GM23338 (cell line): ENCODE measurements around the gene PTPN18. TPM values are rescaled to one million over a fixed set of nuclear protein-coding genes. Genes with fewer than 3 reads are reported as not detected.
A peak's percentile ranks its signal among the peaks of the same experiment; 100 is the strongest.

ENCODE experiments used
- ATAC-seq: fragments of 200-7000 bp; cut with Tn5 transposase; 3 replicates; pipeline ENCODE4 v1.9.1; 2020
- DNase-seq: peaks from one replicate; pipeline ENCODE4 v3.0.0-alpha.2; 2015; ENCODE audit warnings: low spot score
- H2AFZ ChIP-seq: fragments of 200-600 bp; sonication (generic); 2 replicates; pipeline ENCODE4 v1.8.0; 2016; ENCODE audit warnings: antibody characterized with exemption, mild to moderate bottlenecking, moderate library complexity
- H3F3A ChIP-seq: fragments of 200-600 bp; sonication (generic); replicated peaks from 2 replicates; pipeline ENCODE4 v1.8.0; 2017; ENCODE audit warnings: antibody characterized with exemption, mixed run types, low read depth
- H3K27ac ChIP-seq: fragments of 200-600 bp; sonication (generic); 2 replicates; pipeline ENCODE4 v1.6.1; 2016; ENCODE audit warnings: low read depth
- H3K27me3 ChIP-seq: fragments of 200-600 bp; sonication (generic); 2 replicates; pipeline ENCODE4 v1.8.0; 2016; ENCODE audit warnings: mild to moderate bottlenecking, mixed run types, moderate library complexity; ENCODE audit not compliant: insufficient read depth
- H3K36me3 ChIP-seq: fragments of 200-600 bp; sonication (generic); 2 replicates; pipeline ENCODE4 v1.8.0; 2016; ENCODE audit warnings: mild to moderate bottlenecking; ENCODE audit not compliant: insufficient read depth
- H3K4me1 ChIP-seq: fragments of 200-600 bp; sonication (generic); 2 replicates; pipeline ENCODE4 v1.8.0; 2016; ENCODE audit warnings: mild to moderate bottlenecking, moderate library complexity; ENCODE audit not compliant: insufficient read depth
- H3K4me2 ChIP-seq: fragments of 200-600 bp; sonication (generic); 2 replicates; pipeline ENCODE4 v1.7.1; 2017; ENCODE audit warnings: mixed run types
- H3K4me3 ChIP-seq: fragments of 200-600 bp; sonication (generic); 2 replicates; pipeline ENCODE4 v1.6.1; 2016; ENCODE audit warnings: mixed run types
- H3K79me2 ChIP-seq: fragments of 200-600 bp; sonication (generic); replicated peaks from 2 replicates; pipeline ENCODE4 v1.8.0; 2017; ENCODE audit warnings: mild to moderate bottlenecking; ENCODE audit not compliant: insufficient read depth
- H3K9me2 ChIP-seq: fragments of 200-600 bp; sonication (generic); 2 replicates; pipeline ENCODE4 v1.8.0; 2017; ENCODE audit not compliant: insufficient read depth
- H4K20me1 ChIP-seq: fragments of 200-600 bp; sonication (generic); replicated peaks from 2 replicates; pipeline ENCODE4 v1.8.0; 2017; ENCODE audit warnings: mild to moderate bottlenecking; ENCODE audit not compliant: insufficient read depth
- H3K27ac Mint-ChIP-seq: 2 replicates; pipeline ENCODE4 v1.8.0; 2020; ENCODE audit warnings: inconsistent platforms, mild to moderate bottlenecking, moderate library complexity, mixed read lengths
- H3K27me3 Mint-ChIP-seq: 3 replicates; pipeline ENCODE4 v1.8.0; 2022; ENCODE audit warnings: low read depth, mild to moderate bottlenecking, moderate library complexity, mixed read lengths, inconsistent platforms; ENCODE audit not compliant: insufficient read depth, poor library complexity
- H3K36me3 Mint-ChIP-seq: 3 replicates; pipeline ENCODE4 v1.8.0; 2021; ENCODE audit warnings: low read depth, mild to moderate bottlenecking, inconsistent platforms, moderate library complexity, mixed read lengths
- H3K4me1 Mint-ChIP-seq: 3 replicates; pipeline ENCODE4 v1.8.0; 2020; ENCODE audit warnings: mild to moderate bottlenecking, inconsistent platforms, mixed read lengths
- H3K4me3 Mint-ChIP-seq: 3 replicates; pipeline ENCODE4 v1.8.0; 2021; ENCODE audit warnings: moderate library complexity, mild to moderate bottlenecking, inconsistent platforms, mixed read lengths
- H3K9me3 Mint-ChIP-seq: 3 replicates; pipeline ENCODE4 v1.8.0; 2020; ENCODE audit warnings: moderate library complexity, mild to moderate bottlenecking, inconsistent platforms, mixed read lengths
- CTCF ChIP-seq, 2 experiments: fragments of 200-600 bp in 1 of 2; sonication (generic) in 1 of 2; conservative IDR thresholded peaks; 2 replicates each; pipeline versions ENCODE4 v1.5.1 to v1.6.1; 2016 to 2017; ENCODE audit warnings: antibody characterized with exemption in 2 of 2, low read depth in 2 of 2, mild to moderate bottlenecking in 2 of 2, moderate library complexity in 1 of 2
- EZH2 ChIP-seq: fragments of 200-600 bp; sonication (generic); IDR thresholded peaks from one replicate; pipeline ENCODE4 v1.8.0; 2017; ENCODE audit warnings: antibody characterized with exemption, mild to moderate bottlenecking, low read depth; ENCODE audit not compliant: unreplicated experiment
- EZH2phosphoT487 ChIP-seq: fragments of 200-600 bp; sonication (generic); IDR thresholded peaks from one replicate; pipeline ENCODE4 v1.8.1; 2018; ENCODE audit warnings: antibody characterized with exemption; ENCODE audit not compliant: unreplicated experiment
- JUNB ChIP-seq: IDR thresholded peaks from one replicate; pipeline ENCODE4 v1.6.1; 2016; ENCODE audit warnings: antibody characterized with exemption; ENCODE audit not compliant: unreplicated experiment
- POLR2AphosphoS5 ChIP-seq: IDR thresholded peaks from 2 replicates; pipeline ENCODE4 v1.6.1; 2016; ENCODE audit warnings: antibody characterized with exemption, low read depth
- REST ChIP-seq: IDR thresholded peaks from one replicate; pipeline ENCODE4 v1.6.1; 2018; ENCODE audit warnings: antibody characterized with exemption; ENCODE audit not compliant: unreplicated experiment
- STAT1 ChIP-seq: IDR thresholded peaks from one replicate; pipeline ENCODE4 v1.6.1; 2016; ENCODE audit warnings: antibody characterized with exemption; ENCODE audit not compliant: unreplicated experiment
- ZNF462 ChIP-seq: fragments of 250-450 bp; sonication (Bioruptor Pico); IDR thresholded peaks from 2 replicates; pipeline ENCODE4 v1.5.0; 2020; ENCODE audit warnings: mild to moderate bottlenecking, moderate library complexity
- polyA plus RNA-seq: library from polyadenylated mRNA; unstranded; fragments of >200 nt; fragmentation: Nextera tagmentation; extraction: Ambion mirVana; gene quantifications from 2 replicates; pipeline ENCODE4 v1.2.1, GENCODE V29; 2016
- total RNA-seq: library from RNA; depleted of rRNA; stranded (reverse); fragments of >200 nt; shearing (Covaris generic); gene quantifications from 2 replicates; pipeline ENCODE4 v1.2.3, GENCODE V29; 2014

PTPN18 gene
- total and polyA plus RNA-seq, 2 experiments from 2014 or later: 10.1 to 10.9 TPM

GRCh38 chr2:130376433-130377293 lies 20.8 kb downstream of the PTPN18 start:
- TF ChIP-seq EZH2 (no peak), CTCF (conservative IDR thresholded peaks at IDR 0.05; ENCODE audit: low read depth in 2 of 2) (peak; percentile 36 to 50)
- Mint-ChIP-seq H3K36me3 (peaks cover 6% of the 10 kb centered on the region; the same call in 2 of the 3 replicates), H3K9me3 (no peaks in the 10 kb centered on the region; the same call in 2 of the 3 replicates), H3K27me3 (peaks cover 11% of the 10 kb centered on the region), H3K4me3 (no peak overlapping the region), H3K4me1 (peaks cover 10% of the 10 kb centered on the region), H3K27ac (no peak overlapping the region)
- peaks cover under 1% of the 10 kb centered on the region; the same call in 1 of the 2 replicates for H3K4me1 ChIP-seq
- no peaks in the 10 kb centered on the region for H3K79me2 ChIP-seq
- no peak for ATAC-seq
- H4K20me1 ChIP-seq: no peaks in the 10 kb centered on the region; the same call in 1 of the 2 replicates
- H3F3A ChIP-seq: no peaks in the 10 kb centered on the region
- no peaks in the 10 kb centered on the region for H3K36me3 ChIP-seq
- no peaks in the 10 kb centered on the region for H3K27me3 ChIP-seq
- no peak overlapping the region for H3K4me2 ChIP-seq
- H3K9me2 ChIP-seq: no peaks in the 10 kb centered on the region
- peak; percentile 44 for DNase-seq
- H3K4me3 ChIP-seq: no peak overlapping the region
- H3K27ac ChIP-seq: no peak overlapping the region
- H2AFZ ChIP-seq: no peak overlapping the region

GRCh38 chr2:130377491-130377890 lies 21.6 kb downstream of the PTPN18 start:
- H3K79me2 ChIP-seq: no peaks in the 10 kb centered on the region
- no peak overlapping the region for H3K4me2 ChIP-seq
- H3F3A ChIP-seq: no peaks in the 10 kb centered on the region
- Mint-ChIP-seq H3K4me3 (no peak overlapping the region), H3K27me3 (peaks cover 9% of the 10 kb centered on the region), H3K9me3 (no peaks in the 10 kb centered on the region; the same call in 2 of the 3 replicates), H3K27ac (no peak overlapping the region), H3K36me3 (peaks cover 6% of the 10 kb centered on the region; the same call in 2 of the 3 replicates), H3K4me1 (peaks cover 10% of the 10 kb centered on the region)
- DNase-seq: no peak
- H3K4me3 ChIP-seq: no peak overlapping the region
- no peak overlapping the region for H3K27ac ChIP-seq
- no peak for ATAC-seq
- H3K4me1 ChIP-seq: no peaks in the 10 kb centered on the region; the same call in 1 of the 2 replicates
- H2AFZ ChIP-seq: no peak overlapping the region
- H3K36me3 ChIP-seq: no peaks in the 10 kb centered on the region
- H3K27me3 ChIP-seq: no peaks in the 10 kb centered on the region
- no peaks in the 10 kb centered on the region for H3K9me2 ChIP-seq
- no peaks in the 10 kb centered on the region; the same call in 1 of the 2 replicates for H4K20me1 ChIP-seq
- TF ChIP-seq POLR2AphosphoS5 (no peak), EZH2 (no peak), ZNF462 (CRISPR knock-in tag) (no peak), JUNB (no peak), STAT1 (no peak), EZH2phosphoT487 (no peak), REST (no peak)
